Psoas muscle (tissue), 8 donors: ENCODE data around the gene OR2L2. TPM values are rescaled to one million over a fixed set of nuclear protein-coding genes. Genes with fewer than 3 reads are reported as not detected.
"Not testable (repeated sequence)": the region's sequence is repeated elsewhere in the genome, so short reads cannot be mapped to it uniquely, and the experiment has no call there.

Experiments
- ATAC-seq, 4 donors: fragments of 200-7000 bp; cut with Tn5 transposase; one replicate each; pipeline ENCODE4 v1.9.1; 2020; ENCODE audit warnings: moderate library complexity in 3 of 4, mild to moderate bottlenecking in 2 of 4
- DNase-seq, 2 donors: peaks; one replicate each; pipeline ENCODE4 v3.0.0-alpha.2; 2020
- H3K27ac ChIP-seq: fragments of 200-600 bp; one replicate; pipeline ENCODE4 v1.8.0; 2022
- H3K27me3 ChIP-seq, 3 donors: fragments of 200-600 bp in 1 of 3; one replicate each; pipeline versions ENCODE4 v1.6.1 to v1.8.0; 2013 to 2022; ENCODE audit warnings: low read length in 2 of 3, mild to moderate bottlenecking in 2 of 3, moderate library complexity in 1 of 3; ENCODE audit not compliant: insufficient read depth in 3 of 3
- H3K36me3 ChIP-seq, 2 donors: fragments of 200-600 bp in 1 of 2; one replicate each; pipeline versions ENCODE4 v1.6.1 to v1.8.0; 2013 to 2022; ENCODE audit warnings: low read depth in 1 of 2, mild to moderate bottlenecking in 1 of 2, moderate library complexity in 1 of 2; ENCODE audit not compliant: insufficient read depth in 1 of 2
- H3K4me1 ChIP-seq: fragments of 200-600 bp; one replicate; pipeline ENCODE4 v1.8.0; 2022
- H3K4me3 ChIP-seq: fragments of 200-600 bp; one replicate; pipeline ENCODE4 v1.8.0; 2022; ENCODE audit warnings: mild to moderate bottlenecking
- H3K9me3 ChIP-seq: fragments of 200-600 bp; one replicate; pipeline ENCODE4 v1.8.0; 2022
- WGBS, 3 donors: extraction: QIAGEN DNeasy Blood & Tissue Kit; methylation state at CpG; one replicate each; pipeline versions ENCODE4 v1.1.6 to v1.1.7; 2013; 5-methylcytosine and 5-hydroxymethylcytosine counted together
- intact Hi-C, 2 donors: fragments of 100-400 bp; cut with DNase I; formaldehyde crosslinking; loops; one replicate each; pipeline versions ENCODE4 v1.11.0 to v1.14.2; 2022
- polyA plus RNA-seq, 3 donors: library from polyadenylated mRNA; stranded (reverse); fragments of 200-250 nt; gene quantifications; one replicate each; pipeline ENCODE4 v1.2.3, GENCODE V29; 2013
- total RNA-seq, 4 donors: library from RNA; stranded (reverse); fragmentation: NEBNext Ultra II Directional in 2 of 4; extraction: Animal tissue kit (Norgen Biotek cat#: 25700) in 2 of 4; gene quantifications; one replicate each; pipeline versions ENCODE4 v1.2.1 to v1.2.4, GENCODE V29; 2021 to 2023
- TF ChIP-seq, protein P1 (sequence below): fragments of 200-600 bp; IDR thresholded peaks from one replicate; pipeline ENCODE4 v1.8.0; 2022; ENCODE audit warnings: antibody characterized with exemption
- donor health status: healthy with polysubstance abuse.
- donor health status: DM: no; HTN: no; CAD: no; lungs with moderate emphysema.
- donor health status: Bipolar disorder and iron deficiency.
- donor health status: healthy.
- donor health status: DM: yes; HTN: yes; CAD: no.
- donor health status: DM: no; HTN: no; CAD: no.
- donor health status: DM: no; HTN: no; CAD: no.
- donor health status: DM: yes; HTN: yes; CAD: no.

Gene OR2L2
- total and polyA plus RNA-seq, 7 donors: not detected

DNA sequence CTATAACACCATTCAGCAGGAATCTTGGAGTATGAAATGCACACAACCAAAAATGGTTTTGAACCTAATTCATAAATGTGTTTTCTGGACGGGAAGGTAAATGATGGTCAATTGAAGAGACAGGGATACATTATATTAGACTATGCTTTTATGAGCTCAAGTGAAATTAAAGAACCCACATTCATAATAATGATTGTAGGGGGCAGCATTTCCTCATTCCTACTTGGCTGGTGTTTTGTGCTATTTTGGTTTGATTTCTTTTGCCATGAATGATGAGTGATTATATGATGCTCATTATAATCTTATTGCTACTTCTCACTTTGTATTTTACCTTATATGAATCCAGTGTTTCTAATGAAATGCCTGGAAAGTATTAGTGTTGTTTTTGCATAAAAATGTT is 17.1 kb downstream of the OR2L2 start:
- DNase-seq: no peak
- no peaks in the 10 kb centered on the region for H3K4me1 ChIP-seq
- no peak overlapping the region for H3K27ac ChIP-seq
- TF ChIP-seq, protein P1, sequence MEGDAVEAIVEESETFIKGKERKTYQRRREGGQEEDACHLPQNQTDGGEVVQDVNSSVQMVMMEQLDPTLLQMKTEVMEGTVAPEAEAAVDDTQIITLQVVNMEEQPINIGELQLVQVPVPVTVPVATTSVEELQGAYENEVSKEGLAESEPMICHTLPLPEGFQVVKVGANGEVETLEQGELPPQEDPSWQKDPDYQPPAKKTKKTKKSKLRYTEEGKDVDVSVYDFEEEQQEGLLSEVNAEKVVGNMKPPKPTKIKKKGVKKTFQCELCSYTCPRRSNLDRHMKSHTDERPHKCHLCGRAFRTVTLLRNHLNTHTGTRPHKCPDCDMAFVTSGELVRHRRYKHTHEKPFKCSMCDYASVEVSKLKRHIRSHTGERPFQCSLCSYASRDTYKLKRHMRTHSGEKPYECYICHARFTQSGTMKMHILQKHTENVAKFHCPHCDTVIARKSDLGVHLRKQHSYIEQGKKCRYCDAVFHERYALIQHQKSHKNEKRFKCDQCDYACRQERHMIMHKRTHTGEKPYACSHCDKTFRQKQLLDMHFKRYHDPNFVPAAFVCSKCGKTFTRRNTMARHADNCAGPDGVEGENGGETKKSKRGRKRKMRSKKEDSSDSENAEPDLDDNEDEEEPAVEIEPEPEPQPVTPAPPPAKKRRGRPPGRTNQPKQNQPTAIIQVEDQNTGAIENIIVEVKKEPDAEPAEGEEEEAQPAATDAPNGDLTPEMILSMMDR: no peak
- no peaks in the 10 kb centered on the region for H3K27me3 ChIP-seq
- intact Hi-C loops: no loop called here
- H3K36me3 ChIP-seq: no peaks in the 10 kb centered on the region
- no peak overlapping the region for H3K4me3 ChIP-seq
- ATAC-seq: no peak
- WGBS, 3 donors: 47 to 55% (median 51%) methylated on average over 1 of the region's 1 CpG
- peaks cover 4% of the 10 kb centered on the region for H3K9me3 ChIP-seq

DNA sequence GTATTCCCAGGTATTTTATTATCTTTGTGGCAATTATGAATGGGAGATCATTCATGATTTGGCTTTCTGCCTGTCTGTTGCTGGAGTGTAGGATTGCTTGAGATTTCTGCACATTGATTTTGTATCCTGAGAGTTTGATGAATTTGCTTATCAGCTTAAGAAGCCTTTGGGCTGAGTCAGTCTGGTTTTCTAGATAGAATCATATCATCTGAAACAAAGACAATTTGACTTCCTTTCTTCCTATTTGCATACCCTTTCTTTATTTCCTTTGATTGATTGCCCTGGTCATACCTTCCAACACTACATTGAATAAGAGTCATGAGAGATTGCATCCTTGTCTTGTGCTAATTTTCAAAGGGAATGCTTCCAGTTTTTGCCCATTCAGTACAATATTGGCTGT is 24.8 kb downstream of the OR2L2 start:
- DNase-seq (no peak), ATAC-seq (no peak)
- TF ChIP-seq, protein P1: no peak
- no peaks in the 10 kb centered on the region for H3K27me3 ChIP-seq
- H3K27ac ChIP-seq: no peak overlapping the region
- no peaks in the 10 kb centered on the region for H3K36me3 ChIP-seq
- no peak overlapping the region for H3K4me3 ChIP-seq
- peaks cover 7% of the 10 kb centered on the region for H3K9me3 ChIP-seq
- intact Hi-C loops: no loop called here
- H3K4me1 ChIP-seq: no peaks in the 10 kb centered on the region

DNA sequence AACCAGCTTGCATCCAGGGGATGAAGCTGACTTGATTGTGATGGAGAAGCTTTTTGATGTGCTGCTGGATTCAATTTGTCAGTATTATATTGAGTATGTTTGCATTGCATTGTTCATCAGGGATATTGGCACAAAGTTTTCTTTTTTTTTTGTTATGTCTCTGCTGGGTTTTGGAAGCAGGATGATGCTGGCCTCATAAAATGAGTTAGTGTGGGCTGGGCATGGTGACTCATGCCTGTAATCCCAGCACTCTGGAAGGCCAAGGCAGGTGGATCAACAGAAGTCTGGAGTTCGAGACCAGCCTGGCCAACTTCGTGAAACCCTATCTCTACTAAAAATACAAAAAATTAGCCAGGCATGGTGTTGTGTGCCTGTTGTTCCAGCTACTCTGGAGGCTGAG is 25.4 kb downstream of the OR2L2 start:
- H3K9me3 ChIP-seq: peaks cover 3% of the 10 kb centered on the region
- no peak overlapping the region for H3K27ac ChIP-seq
- TF ChIP-seq, protein P1: no peak
- H3K4me1 ChIP-seq: no peaks in the 10 kb centered on the region
- intact Hi-C loops: no loop called here
- H3K27me3 ChIP-seq: no peaks in the 10 kb centered on the region
- WGBS, 3 donors: 56 to 64% (median 58%) methylated on average over 2 of the region's 2 CpGs
- H3K36me3 ChIP-seq: no peaks in the 10 kb centered on the region
- ATAC-seq (no peak), DNase-seq (no peak)
- H3K4me3 ChIP-seq: no peak overlapping the region

GRCh38 chr1:248065071-248065470 is 35.2 kb downstream of the OR2L2 start:
- no peak for DNase-seq
- H3K4me3 ChIP-seq: no peak overlapping the region
- H3K9me3 ChIP-seq: no peaks in the 10 kb centered on the region
- intact Hi-C loops: no loop called here
- ATAC-seq: no peak
- no peaks in the 10 kb centered on the region for H3K36me3 ChIP-seq
- 68 to 71% (median 70%) methylated on average over 2 of the region's 2 CpGs for WGBS, 3 donors
- H3K27me3 ChIP-seq: no peaks in the 10 kb centered on the region
- H3K27ac ChIP-seq: no peak overlapping the region
- TF ChIP-seq, protein P1: no peak
- no peaks in the 10 kb centered on the region for H3K4me1 ChIP-seq

DNA sequence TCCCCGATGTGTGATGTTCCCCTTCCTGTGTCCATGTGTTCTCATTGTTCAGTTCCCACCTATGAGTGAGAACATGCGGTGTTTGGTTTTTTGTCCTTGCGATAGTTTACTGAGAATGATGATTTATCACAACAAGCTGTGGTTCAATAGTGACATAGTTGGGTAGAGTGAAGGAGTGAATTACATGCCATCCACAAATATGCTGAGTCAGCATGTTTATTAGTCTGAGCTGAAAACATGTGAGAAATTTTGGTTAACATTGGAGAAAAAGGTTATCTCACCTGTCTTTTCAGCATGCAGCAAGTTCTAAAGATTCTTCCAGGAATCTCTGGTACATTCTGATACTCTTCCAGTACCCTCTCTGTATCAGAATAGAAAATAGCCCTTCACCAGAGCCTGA is 35.7 kb downstream of the OR2L2 start:
- intact Hi-C loops: no loop called here
- Histone ChIP-seq H3K36me3 (no peaks in the 10 kb centered on the region), H3K9me3 (no peaks in the 10 kb centered on the region), H3K4me3 (no peak overlapping the region), H3K27me3 (no peaks in the 10 kb centered on the region), H3K4me1 (no peaks in the 10 kb centered on the region), H3K27ac (no peak overlapping the region)
- no peak for ATAC-seq
- TF ChIP-seq, protein P1: no peak
- no peak for DNase-seq
- WGBS, 3 donors: 93 to 100% (median 100%) methylated on average over 2 to 3 of the region's 3 CpGs

GRCh38 chr1:248083864-248084263 is 54.0 kb downstream of the OR2L2 start:
- ATAC-seq, H3K4me1 ChIP-seq, H3K27ac ChIP-seq, H3K36me3 ChIP-seq, H3K27me3 ChIP-seq, DNase-seq, intact Hi-C loops, H3K4me3 ChIP-seq, H3K9me3 ChIP-seq: not testable (repeated sequence)
- 73 to 84% (median 84%) methylated on average over 7 to 12 of the region's 17 CpGs for WGBS, 3 donors
